C1 segment of cervical spinal cord (tissue), 14 donors: ENCODE data around the gene EPHA10.

Source experiments
- DNase-seq, 14 donors: peaks; one replicate each; lab custom pipeline; 2025; lab: John Stamatoyannopoulos, UW

EPHA10 gene

GRCh38 chr1:37734629-37735591, 30.0 kb downstream of the EPHA10 start:
- DNase-seq = no peak

GRCh38 chr1:37732111-37732780, 32.7 kb downstream of the EPHA10 start:
- DNase-seq = no peak

- no peak for DNase-seq
These were observed 33.5 kb downstream of the EPHA10 start for GRCh38 chr1:37731312-37732019.

GRCh38 chr1:37730376-37730775, 34.5 kb downstream of the EPHA10 start:
- no peak for DNase-seq

- no peak for DNase-seq
These were observed 36.5 kb downstream of the EPHA10 start for GRCh38 chr1:37728416-37728815.

GRCh38 chr1:37726751-37727585, 38.0 kb downstream of the EPHA10 start:
- peak in 1 of 14 donors; percentile 11 for DNase-seq

- DNase-seq = peak in 8 of 14 donors; percentile 3 to 49 (median 41)
These were observed 38.9 kb downstream of the EPHA10 start for GRCh38 chr1:37725851-37726613.

GRCh38 chr1:37724575-37724974, 40.3 kb downstream of the EPHA10 start:
- DNase-seq = no peak

- no peak for DNase-seq
These were observed 41.4 kb downstream of the EPHA10 start for GRCh38 chr1:37723390-37724078.

GRCh38 chr1:37723072-37723389, 41.9 kb downstream of the EPHA10 start:
- DNase-seq = no peak

GRCh38 chr1:37722181-37723071, 42.5 kb downstream of the EPHA10 start:
- peak in 11 of 14 donors; percentile 7 to 76 (median 64) for DNase-seq

GRCh38 chr1:37721565-37721964, 43.4 kb downstream of the EPHA10 start:
- peak in 1 of 14 donors; percentile 9 for DNase-seq

GRCh38 chr1:37720231-37721130, 44.4 kb downstream of the EPHA10 start:
- DNase-seq = no peak

- no peak for DNase-seq
These were observed 45.2 kb downstream of the EPHA10 start for GRCh38 chr1:37719572-37720195.

GRCh38 chr1:37718901-37719571, 45.9 kb downstream of the EPHA10 start:
- DNase-seq = no peak

GRCh38 chr1:37718181-37718900, 46.6 kb downstream of the EPHA10 start:
- no peak for DNase-seq
